Measurements from ENCODE around the gene FKBP4. TPM values are rescaled to one million over a fixed set of nuclear protein-coding genes. Genes with fewer than 3 reads are reported as not detected.

Gene FKBP4
- total and polyA plus RNA-seq, 2 experiments from 2014 or later = 112 to 124 TPM

- Histone ChIP-seq H3K27me3 (no peaks in the 10 kb centered on the region), H3K4me1 (ENCODE audit: low read depth) (no peaks in the 10 kb centered on the region), H3K27ac (no peak overlapping the region), H3K36me3 (peaks cover 28% of the 10 kb centered on the region), H3K4me3 (no peak overlapping the region), H3K9me3 (ENCODE audit: low read depth) (no peaks in the 10 kb centered on the region)
- DNase-seq (ENCODE audit: low read depth in 1 of 2, low spot score in 1 of 2) = no peak
- TF ChIP-seq CTCF (IDR thresholded peaks at IDR 0.05; ENCODE audit: low read depth, low read length) = no peak
Measured at GRCh38 chr12:2826721-2827515, 32.1 kb downstream of the FKBP4 start.

GRCh38 chr12:2829275-2829674 is 34.5 kb downstream of the FKBP4 start:
- Histone ChIP-seq H3K27ac (no peak overlapping the region), H3K4me1 (ENCODE audit: low read depth) (no peaks in the 10 kb centered on the region), H3K4me3 (no peak overlapping the region), H3K36me3 (peaks cover 11% of the 10 kb centered on the region), H3K9me3 (ENCODE audit: low read depth) (no peaks in the 10 kb centered on the region), H3K27me3 (no peaks in the 10 kb centered on the region)
- no peak for TF ChIP-seq CTCF (IDR thresholded peaks at IDR 0.05; ENCODE audit: low read depth, low read length)
- no peak for DNase-seq (ENCODE audit: low read depth in 1 of 2, low spot score in 1 of 2)

- no peaks in the 10 kb centered on the region for H3K27me3 ChIP-seq
- DNase-seq (ENCODE audit: low read depth in 1 of 2, low spot score in 1 of 2) = no peak
- H3K27ac ChIP-seq = no peak overlapping the region
- peaks cover 2% of the 10 kb centered on the region for H3K36me3 ChIP-seq
- TF ChIP-seq CTCF (IDR thresholded peaks at IDR 0.05; ENCODE audit: low read depth, low read length) = no peak
- H3K4me1 ChIP-seq (ENCODE audit: low read depth) = no peaks in the 10 kb centered on the region
- no peaks in the 10 kb centered on the region for H3K9me3 ChIP-seq (ENCODE audit: low read depth)
- H3K4me3 ChIP-seq = no peak overlapping the region
Measured at GRCh38 chr12:2832550-2833127, 37.9 kb downstream of the FKBP4 start.

- H3K27ac ChIP-seq = no peak overlapping the region
- DNase-seq (ENCODE audit: low read depth in 1 of 2, low spot score in 1 of 2) = no peak
- H3K4me3 ChIP-seq = no peak overlapping the region
- TF ChIP-seq CTCF (IDR thresholded peaks at IDR 0.05; ENCODE audit: low read depth, low read length) = no peak
- H3K27me3 ChIP-seq = no peaks in the 10 kb centered on the region
- H3K4me1 ChIP-seq (ENCODE audit: low read depth) = no peaks in the 10 kb centered on the region
- H3K36me3 ChIP-seq = no peaks in the 10 kb centered on the region
- no peaks in the 10 kb centered on the region for H3K9me3 ChIP-seq (ENCODE audit: low read depth)
Measured at GRCh38 chr12:2833327-2833726, 38.6 kb downstream of the FKBP4 start.

GRCh38 chr12:2833810-2834209 is 39.0 kb downstream of the FKBP4 start:
- H3K4me1 ChIP-seq (ENCODE audit: low read depth) = peaks cover 3% of the 10 kb centered on the region
- H3K27ac ChIP-seq = no peak overlapping the region
- H3K36me3 ChIP-seq = no peaks in the 10 kb centered on the region
- H3K9me3 ChIP-seq (ENCODE audit: low read depth) = no peaks in the 10 kb centered on the region
- no peaks in the 10 kb centered on the region for H3K27me3 ChIP-seq
- no peak overlapping the region for H3K4me3 ChIP-seq
- DNase-seq (ENCODE audit: low read depth in 1 of 2, low spot score in 1 of 2) = peak in 1 of 2 donors; percentile 53
- no peak for TF ChIP-seq CTCF (IDR thresholded peaks at IDR 0.05; ENCODE audit: low read depth, low read length)

Data from cardiac muscle cell (in vitro differentiated cells and primary cell).